Measurements from ENCODE around the gene PLIN5. TPM values are rescaled to one million over a fixed set of nuclear protein-coding genes. Genes with fewer than 3 reads are reported as not detected.

PLIN5 gene, protein sequence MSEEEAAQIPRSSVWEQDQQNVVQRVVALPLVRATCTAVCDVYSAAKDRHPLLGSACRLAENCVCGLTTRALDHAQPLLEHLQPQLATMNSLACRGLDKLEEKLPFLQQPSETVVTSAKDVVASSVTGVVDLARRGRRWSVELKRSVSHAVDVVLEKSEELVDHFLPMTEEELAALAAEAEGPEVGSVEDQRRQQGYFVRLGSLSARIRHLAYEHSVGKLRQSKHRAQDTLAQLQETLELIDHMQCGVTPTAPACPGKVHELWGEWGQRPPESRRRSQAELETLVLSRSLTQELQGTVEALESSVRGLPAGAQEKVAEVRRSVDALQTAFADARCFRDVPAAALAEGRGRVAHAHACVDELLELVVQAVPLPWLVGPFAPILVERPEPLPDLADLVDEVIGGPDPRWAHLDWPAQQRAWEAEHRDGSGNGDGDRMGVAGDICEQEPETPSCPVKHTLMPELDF
- polyA plus RNA-seq: not detected

DNA sequence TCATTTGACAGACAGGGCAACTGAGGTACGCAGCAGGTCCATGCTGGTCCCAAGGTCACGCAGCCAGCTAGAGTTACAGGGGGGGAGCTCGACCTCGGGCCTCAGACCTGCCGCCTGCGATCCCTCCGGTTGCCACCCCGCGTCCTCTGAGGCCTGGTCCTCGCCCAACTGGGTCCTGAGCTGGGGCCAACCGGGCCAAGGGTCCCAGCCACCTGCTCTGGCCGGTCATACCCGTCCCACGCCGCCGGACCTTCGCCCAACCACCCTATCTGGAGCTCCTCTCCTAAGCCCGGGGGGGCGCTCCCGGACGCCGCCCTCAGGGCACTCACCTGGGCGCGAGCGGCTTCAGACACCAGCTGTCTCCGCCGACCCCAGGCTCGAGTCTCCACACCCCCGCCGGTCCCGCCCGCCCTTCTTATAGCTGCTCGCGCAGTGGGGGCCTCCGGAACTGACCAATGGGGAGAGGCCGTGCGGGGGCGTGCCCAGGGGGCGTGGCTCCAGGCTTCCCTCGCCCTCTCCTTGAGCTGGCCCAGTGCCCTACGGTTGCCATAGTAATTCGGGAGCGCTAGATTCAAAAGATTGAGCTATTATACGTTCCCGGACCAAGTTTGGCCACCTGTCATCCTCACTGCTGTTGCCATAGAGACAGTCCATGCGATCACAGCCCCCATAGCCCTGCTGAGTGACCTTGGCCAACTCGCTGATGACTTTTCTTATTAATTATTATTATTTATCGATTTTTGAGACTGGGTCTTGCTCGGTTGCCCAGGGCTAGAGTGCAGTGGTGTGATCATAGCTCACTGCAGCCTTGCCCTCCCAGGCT is at the start of gene PLIN5:
Gene PLIN5, minus strand, starts transcription at position 389 of the 823 bp plus-strand sequence. CDS start 1,150 bp downstream, outside the sequence.
- Mint-ChIP-seq H3K4me3 (peak within 1 kb of the TSS in 1 of 5 donors; percentile 27), H3K4me1 (peaks cover 0 to 2% of the 10 kb centered on the region in 2 donors), H3K27ac (no peak within 1 kb of the TSS), H3K9me3 (no peaks in the 10 kb centered on the region), H3K27me3 (ENCODE audit: low read depth in 3 of 3) (peaks cover 4 to 8% (median 4%) of the 10 kb centered on the region in 3 donors), H3K36me3 (no peaks in the 10 kb centered on the region)
- DNase-seq: peak in 2 of 3 donors; percentile 6 to 10

DNA sequence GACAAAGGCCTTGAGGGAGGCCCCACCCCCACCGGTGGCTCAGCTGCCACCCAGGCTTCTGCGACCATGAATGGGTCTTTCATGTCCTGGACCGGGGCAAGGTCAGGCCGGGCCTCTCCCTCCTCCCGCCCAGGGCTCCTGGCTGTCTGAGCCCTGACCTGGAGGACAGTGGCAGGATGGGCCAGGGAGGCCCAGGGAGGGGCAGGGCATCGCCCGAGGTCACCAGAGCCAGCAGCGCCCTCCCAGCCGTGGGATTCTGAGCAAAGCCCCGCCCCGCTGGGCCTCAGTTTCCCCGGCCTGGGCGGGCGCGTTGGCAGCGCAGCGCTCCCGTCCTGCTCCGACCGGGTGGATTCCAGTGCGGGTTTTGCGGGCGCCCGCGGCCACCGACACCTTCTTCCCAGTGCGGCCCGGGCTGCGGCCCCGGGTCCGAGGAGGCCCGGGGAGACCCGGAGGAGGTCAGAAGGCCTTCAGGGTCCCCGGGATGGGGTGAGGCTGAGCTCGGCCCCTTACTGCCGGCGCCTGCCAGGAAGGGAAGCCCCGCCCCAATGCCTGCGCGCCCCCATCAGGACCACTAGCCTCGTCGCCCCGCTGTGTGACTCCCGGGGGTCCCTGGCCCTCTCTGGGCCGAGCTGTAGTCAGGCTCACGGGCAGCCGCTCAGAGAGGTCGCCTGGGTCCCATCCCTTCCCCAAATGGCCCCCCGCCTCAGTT is 49.1 kb upstream of the PLIN5 start:
- Mint-ChIP-seq H3K9me3 (peaks cover 0 to 2% (median 0%) of the 10 kb centered on the region in 6 donors), H3K36me3 (no peaks in the 10 kb centered on the region), H3K27me3 (ENCODE audit: low read depth in 3 of 3) (peaks cover 14 to 28% (median 22%) of the 10 kb centered on the region in 3 donors), H3K4me3 (no peak overlapping the region), H3K4me1 (peaks cover 8 to 10% of the 10 kb centered on the region in 2 donors), H3K27ac (no peak overlapping the region)
- DNase-seq: no peak

DNA sequence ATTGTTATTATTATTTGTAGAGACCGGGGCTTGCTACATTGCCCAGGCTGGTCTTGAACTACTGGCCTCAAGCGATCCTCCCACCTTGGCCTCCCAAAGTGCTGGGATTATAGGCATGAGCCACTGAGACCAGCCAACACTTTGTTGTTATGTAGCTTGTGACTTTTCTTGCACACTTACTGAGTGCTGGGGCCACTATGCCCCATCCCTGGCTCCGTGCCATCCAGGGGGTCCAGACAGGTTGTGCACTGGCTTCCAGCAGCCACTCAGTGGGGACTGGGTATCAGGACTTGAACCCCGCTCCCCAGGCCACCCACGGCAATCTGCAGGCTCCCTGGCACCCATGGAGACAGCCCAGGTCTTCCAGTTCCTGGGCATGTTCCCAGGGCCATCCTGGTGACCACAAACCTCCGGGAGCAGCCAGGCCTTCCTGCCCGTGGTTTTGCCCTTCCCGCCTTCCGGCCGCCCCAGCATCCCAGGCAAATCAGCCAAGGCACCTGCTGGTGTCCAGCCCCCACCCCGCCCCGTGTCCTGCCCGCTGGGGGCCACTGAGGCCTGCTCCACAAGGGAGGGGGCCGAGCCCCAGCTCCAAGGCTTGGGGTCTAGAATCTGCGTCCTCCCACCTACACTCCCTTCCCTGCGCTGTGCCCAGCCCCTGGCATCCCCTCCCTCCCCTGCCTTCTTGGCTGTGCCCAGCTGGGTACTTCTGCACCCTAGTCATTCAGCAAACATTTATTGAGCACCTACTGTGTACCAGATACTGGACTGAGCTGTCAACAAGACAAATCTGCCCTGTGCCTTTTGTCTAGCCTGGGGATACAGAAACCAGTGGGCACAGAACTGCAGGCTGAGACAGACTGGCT is 48.2 kb upstream of the PLIN5 start:
- H3K9me3 Mint-ChIP-seq: peaks cover 0 to 2% (median 0%) of the 10 kb centered on the region in 6 donors
- H3K36me3 Mint-ChIP-seq: no peaks in the 10 kb centered on the region
- peak overlapping the region in 1 of 5 donors; percentile 17 for H3K4me3 Mint-ChIP-seq
- peaks cover 16 to 29% (median 22%) of the 10 kb centered on the region in 3 donors for H3K27me3 Mint-ChIP-seq (ENCODE audit: low read depth in 3 of 3)
- no peak for DNase-seq
- H3K4me1 Mint-ChIP-seq: peaks cover 8 to 10% of the 10 kb centered on the region in 2 donors
- H3K27ac Mint-ChIP-seq: no peak overlapping the region

DNA sequence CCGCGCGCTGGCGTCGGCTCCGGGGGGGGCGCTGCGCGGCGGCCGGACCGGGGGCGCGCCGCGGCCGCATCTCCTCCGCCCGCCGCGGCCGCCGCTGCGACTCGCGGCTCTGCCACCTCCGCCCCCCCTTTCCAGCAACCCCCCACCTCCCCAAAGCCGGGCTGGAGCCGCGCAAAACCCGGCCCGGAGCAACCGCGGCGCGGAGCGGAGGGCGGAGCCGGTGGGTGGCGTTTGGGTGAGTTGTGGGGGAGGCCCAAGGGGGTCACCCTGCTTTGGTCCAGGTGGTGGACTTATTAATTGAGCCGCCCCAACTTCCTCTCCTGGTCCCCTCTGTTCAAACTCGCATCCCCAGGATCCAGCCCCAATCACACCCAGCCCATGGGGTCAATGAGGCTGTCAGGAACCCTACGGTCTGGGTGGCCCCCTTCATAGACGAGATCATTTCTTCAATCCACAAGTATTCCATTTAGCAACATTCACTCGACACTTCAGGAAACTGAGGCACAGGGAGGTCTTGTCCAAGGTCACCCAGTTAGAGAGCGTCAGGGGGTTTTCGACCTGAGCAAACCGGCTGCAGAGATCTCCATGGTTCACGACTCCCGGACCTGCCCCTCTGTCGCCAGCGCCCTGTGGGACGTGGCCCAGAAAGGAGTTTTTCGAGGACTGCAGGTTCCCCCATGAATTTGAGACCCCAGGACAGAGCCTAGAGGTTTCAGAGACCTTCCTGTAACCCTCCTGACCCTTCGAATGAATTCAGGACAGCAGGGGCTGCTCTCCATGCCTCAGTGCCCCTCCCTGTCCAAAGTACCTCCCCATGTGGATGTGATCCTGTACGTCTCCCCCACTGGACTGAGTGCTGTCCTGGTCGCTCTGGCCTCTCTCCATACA is 46.9 kb upstream of the PLIN5 start:
- no peaks in the 10 kb centered on the region for H3K36me3 Mint-ChIP-seq
- no peak for DNase-seq
- H3K27me3 Mint-ChIP-seq (ENCODE audit: low read depth in 3 of 3): peaks cover 14 to 23% (median 22%) of the 10 kb centered on the region in 3 donors
- H3K27ac Mint-ChIP-seq: no peak overlapping the region
- peak overlapping the region; percentile 26 to 53 (median 46) for H3K4me3 Mint-ChIP-seq
- H3K9me3 Mint-ChIP-seq: peaks cover 0 to 2% (median 0%) of the 10 kb centered on the region in 6 donors
- peaks cover 8 to 10% of the 10 kb centered on the region in 2 donors for H3K4me1 Mint-ChIP-seq

DNA sequence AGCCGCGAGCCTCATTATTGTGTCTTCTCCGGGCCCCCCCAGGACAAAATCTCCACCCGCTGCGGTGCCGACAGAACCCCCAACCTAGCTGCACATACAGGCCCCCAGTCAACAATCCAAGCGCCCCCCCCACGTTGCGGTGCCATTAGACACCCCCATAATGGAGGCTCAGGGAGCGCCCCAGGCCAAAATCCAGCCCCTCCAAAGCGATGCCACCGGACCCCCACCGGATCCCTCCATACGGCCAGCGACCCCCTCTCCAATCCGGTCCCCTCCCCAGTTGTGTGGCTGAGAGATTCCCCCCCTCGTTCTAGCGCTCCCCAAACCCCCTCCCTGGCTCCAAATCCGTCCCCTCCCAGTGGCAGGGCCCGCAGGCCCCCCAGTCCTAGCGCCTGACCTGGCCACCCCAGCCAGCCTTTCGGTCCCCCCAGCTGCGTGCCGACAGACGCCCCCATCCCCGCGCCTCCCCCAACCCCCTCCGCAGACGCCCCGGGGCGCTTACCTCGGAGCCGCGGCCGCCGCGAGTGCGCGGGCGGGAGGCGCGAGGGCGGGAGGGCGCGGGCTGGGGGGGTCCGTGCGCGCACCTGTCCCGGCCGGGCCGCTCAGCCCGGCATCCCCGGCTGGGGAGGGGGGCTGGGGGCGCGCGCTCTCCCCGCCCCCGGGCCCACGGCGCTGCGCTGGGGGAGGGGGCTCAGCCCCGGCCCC is 46.1 kb upstream of the PLIN5 start:
- no peak for DNase-seq
- peaks cover 0 to 2% (median 0%) of the 10 kb centered on the region in 6 donors for H3K9me3 Mint-ChIP-seq
- no peaks in the 10 kb centered on the region for H3K36me3 Mint-ChIP-seq
- peaks cover 8 to 10% of the 10 kb centered on the region in 2 donors for H3K4me1 Mint-ChIP-seq
- no peak overlapping the region for H3K27ac Mint-ChIP-seq
- H3K4me3 Mint-ChIP-seq: peak overlapping the region in 1 of 5 donors; percentile 27
- H3K27me3 Mint-ChIP-seq (ENCODE audit: low read depth in 3 of 3): peaks cover 14 to 23% (median 22%) of the 10 kb centered on the region in 3 donors

DNA sequence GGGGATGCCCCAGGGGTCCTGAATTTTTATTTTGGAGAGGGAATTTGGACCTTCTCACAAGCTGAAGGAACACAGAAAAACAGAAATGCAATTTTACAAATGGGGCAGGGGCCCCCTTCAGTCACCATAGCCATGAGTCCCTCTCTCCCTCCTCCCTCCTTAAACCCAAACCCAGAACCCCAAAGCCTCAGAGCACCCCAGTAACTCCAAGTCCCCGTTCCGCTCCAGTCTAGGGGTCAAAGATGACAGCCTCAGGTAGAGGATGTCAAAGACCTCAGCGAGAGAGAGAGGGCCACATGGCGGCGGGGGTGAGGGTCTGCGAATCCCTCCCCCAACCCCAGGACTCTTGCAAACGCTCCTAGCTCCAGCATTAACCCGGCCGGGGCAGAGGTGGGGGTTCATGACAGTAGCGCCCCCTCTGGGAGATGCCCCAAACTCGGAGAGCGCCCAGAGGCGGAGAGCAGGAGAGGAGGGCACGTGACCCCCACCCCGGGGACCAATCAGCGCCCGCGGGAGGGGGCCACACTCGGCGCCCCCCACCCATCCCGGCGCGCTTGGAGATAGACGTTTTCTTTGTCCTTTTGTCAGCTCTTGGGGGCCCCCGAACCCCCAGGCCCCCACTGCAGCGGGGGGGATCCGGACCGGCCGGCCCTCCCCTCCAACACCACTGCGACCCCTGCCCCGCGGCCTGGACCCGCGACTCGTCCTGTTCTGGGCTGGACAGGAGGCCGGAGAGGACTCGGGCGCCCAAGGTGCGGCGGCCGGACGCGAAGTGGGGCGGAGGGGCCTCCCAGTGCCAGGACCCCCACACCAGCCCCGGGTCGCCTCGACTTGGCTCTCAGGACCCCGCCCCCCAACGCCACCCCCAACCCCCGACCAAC is 45.2 kb upstream of the PLIN5 start:
- H3K9me3 Mint-ChIP-seq: peaks cover 0 to 2% (median 0%) of the 10 kb centered on the region in 6 donors
- H3K4me1 Mint-ChIP-seq: peaks cover 8 to 10% of the 10 kb centered on the region in 2 donors

DNA sequence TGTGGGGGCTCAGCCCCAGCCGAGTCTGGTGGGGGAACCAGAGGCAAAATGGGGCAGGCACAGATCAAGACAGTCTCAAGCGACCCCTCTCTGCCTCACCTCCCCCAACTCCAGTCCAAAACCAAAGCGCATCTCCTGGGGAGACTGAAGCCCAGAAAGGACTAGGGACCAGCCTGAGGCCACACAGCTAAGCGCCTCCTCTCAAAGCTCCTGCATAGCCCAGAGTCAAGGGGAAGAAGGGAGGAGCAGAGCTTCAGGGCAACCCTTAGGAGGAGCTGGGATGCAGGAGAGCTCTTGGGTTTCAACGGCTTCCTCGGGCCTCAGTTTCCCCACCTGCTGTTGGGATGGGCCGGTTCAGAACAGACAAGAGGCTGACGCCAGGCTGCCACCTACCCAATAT is 44.4 kb upstream of the PLIN5 start:
- Mint-ChIP-seq H3K36me3 (no peaks in the 10 kb centered on the region), H3K9me3 (peaks cover 0 to 2% (median 0%) of the 10 kb centered on the region in 6 donors), H3K4me1 (peaks cover 8 to 10% of the 10 kb centered on the region in 2 donors), H3K4me3 (no peak overlapping the region), H3K27me3 (ENCODE audit: low read depth in 3 of 3) (peaks cover 7 to 19% (median 16%) of the 10 kb centered on the region in 3 donors), H3K27ac (peak overlapping the region in 1 of 6 donors; percentile 22)
- DNase-seq: no peak

More for the DNA sequence above, 45.2 kb upstream of the PLIN5 start:
- Mint-ChIP-seq H3K4me3 (no peak overlapping the region), H3K36me3 (no peaks in the 10 kb centered on the region), H3K27ac (no peak overlapping the region), H3K27me3 (ENCODE audit: low read depth in 3 of 3) (peaks cover 11 to 22% (median 18%) of the 10 kb centered on the region in 3 donors)
- no peak for DNase-seq

DNA sequence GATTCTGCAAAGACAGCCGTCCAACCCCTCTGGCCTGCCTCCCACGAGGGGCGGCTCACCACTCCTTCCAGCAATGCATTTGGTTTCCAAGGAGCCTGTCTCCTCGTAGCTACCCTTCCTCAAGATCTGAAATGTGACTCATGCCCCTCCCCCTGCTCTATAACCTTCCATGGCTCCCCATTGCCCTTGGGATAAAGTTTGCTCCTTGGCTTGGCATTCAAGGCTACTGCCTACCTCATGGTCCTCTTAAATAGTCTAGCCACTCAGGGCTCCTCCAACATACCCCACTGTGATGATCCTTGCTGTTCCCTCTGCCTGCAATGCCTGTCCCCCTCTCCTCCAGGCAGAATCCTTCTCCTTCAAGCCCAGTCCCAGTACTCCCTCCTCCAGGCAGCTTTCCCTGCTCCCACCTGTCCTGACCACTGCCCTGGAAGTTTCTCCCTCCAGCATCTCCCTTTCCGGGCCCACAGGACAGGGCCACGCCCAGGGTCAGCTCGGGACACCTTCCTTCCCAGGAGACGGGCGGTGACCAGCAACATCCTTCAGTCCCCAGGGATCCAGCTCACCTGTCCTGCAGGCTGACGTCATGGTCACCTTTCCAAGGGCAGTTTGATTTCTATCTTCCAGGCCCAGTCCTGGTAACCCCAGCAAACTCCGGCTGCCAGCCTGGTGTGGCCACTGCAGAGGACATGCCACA is 43.7 kb upstream of the PLIN5 start:
- no peak overlapping the region for H3K4me3 Mint-ChIP-seq

DNA sequence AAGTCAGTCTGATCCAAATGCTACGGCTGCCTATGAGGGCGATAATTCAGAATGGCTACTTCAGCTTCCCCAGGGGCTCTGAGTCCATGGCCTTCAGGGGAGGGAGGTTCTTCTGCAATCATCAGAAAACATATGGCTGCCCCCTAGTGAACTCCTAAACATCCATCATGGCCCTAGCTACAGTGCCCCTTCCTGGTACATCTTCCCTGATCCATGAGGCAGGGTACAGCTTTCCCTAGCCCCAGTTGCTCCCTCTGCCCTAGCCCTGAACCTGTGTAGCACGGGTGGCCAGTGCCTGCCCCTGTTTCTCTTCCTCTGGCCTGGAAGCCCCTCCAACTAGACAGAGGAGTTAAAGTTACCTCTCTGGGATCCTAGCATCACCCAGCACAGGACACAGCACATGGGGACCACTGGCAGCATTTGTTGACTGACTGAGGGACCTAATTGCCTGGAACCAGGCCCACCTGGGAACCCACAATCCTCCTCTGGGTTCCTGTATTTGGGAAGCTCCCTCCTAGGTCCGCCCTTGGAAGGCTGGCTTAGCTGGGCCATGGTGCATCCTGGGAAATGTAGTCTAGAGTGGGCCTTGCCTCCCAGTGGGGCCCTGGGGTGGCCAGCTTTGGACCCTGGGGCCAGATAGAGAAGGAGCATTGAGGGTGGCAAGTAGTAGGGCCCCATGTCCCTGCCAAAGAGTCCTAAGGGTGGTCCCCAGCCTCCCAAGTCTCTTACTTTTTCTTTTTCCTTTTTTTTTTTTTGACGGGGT is 42.2 kb upstream of the PLIN5 start:
- peaks cover 7 to 16% (median 13%) of the 10 kb centered on the region in 3 donors for H3K27me3 Mint-ChIP-seq (ENCODE audit: low read depth in 3 of 3)
- H3K36me3 Mint-ChIP-seq: no peaks in the 10 kb centered on the region
- no peak for DNase-seq
- H3K9me3 Mint-ChIP-seq: no peaks in the 10 kb centered on the region
- H3K4me3 Mint-ChIP-seq: no peak overlapping the region
- H3K4me1 Mint-ChIP-seq: peaks cover 4 to 7% of the 10 kb centered on the region in 2 donors
- no peak overlapping the region for H3K27ac Mint-ChIP-seq

More for the DNA sequence above, 43.7 kb upstream of the PLIN5 start:
- Mint-ChIP-seq H3K36me3 (no peaks in the 10 kb centered on the region), H3K9me3 (peaks cover 0 to 2% (median 0%) of the 10 kb centered on the region in 6 donors), H3K4me1 (peaks cover 8 to 10% of the 10 kb centered on the region in 2 donors), H3K27ac (no peak overlapping the region), H3K27me3 (ENCODE audit: low read depth in 3 of 3) (peaks cover 7 to 21% (median 19%) of the 10 kb centered on the region in 3 donors)
- DNase-seq: no peak

Measured in immature natural killer cell (primary cell).